DOHH2 (cell line): ENCODE measurements around the gene TMEM217.

ENCODE experiments used
- H3F3A ChIP-seq: fragments of 200-600 bp; sonication (generic), shearing (Covaris generic); 2 replicates; pipeline ENCODE4 v1.6.0; 2016; ENCODE audit warnings: antibody characterized with exemption, mild to moderate bottlenecking; ENCODE audit not compliant: control insufficient read depth, insufficient read depth
- H3K27ac ChIP-seq: fragments of 200-600 bp; sonication (generic); 2 replicates; pipeline ENCODE4 v1.5.1; 2014; ENCODE audit warnings: low read depth, mild to moderate bottlenecking, low read length, moderate library complexity
- H3K27me3 ChIP-seq: fragments of 200-600 bp; sonication (generic); 2 replicates; pipeline ENCODE4 v1.6.1; 2014; ENCODE audit warnings: mild to moderate bottlenecking, low read length, mixed read lengths; ENCODE audit not compliant: control insufficient read depth
- H3K36me3 ChIP-seq: fragments of 200-600 bp; sonication (generic); 2 replicates; pipeline ENCODE4 v1.6.1; 2014; ENCODE audit warnings: mild to moderate bottlenecking, low read length, moderate library complexity, mixed read lengths; ENCODE audit not compliant: control insufficient read depth
- H3K4me1 ChIP-seq: fragments of 200-600 bp; sonication (generic); 2 replicates; pipeline ENCODE4 v1.6.1; 2014; ENCODE audit warnings: mild to moderate bottlenecking, low read length, mixed read lengths; ENCODE audit not compliant: control insufficient read depth
- H3K4me2 ChIP-seq: fragments of 200-600 bp; sonication (generic); 2 replicates; pipeline ENCODE4 v1.6.0; 2014; ENCODE audit warnings: mild to moderate bottlenecking, low read length, moderate library complexity
- H3K4me3 ChIP-seq: fragments of 200-600 bp; sonication (generic); 2 replicates; pipeline ENCODE4 v1.5.1; 2014; ENCODE audit warnings: mild to moderate bottlenecking, low read length, mixed read lengths
- H3K79me2 ChIP-seq: fragments of 200-600 bp; sonication (generic); 2 replicates; pipeline ENCODE4 v1.6.1; 2014; ENCODE audit warnings: mild to moderate bottlenecking, low read length, mixed read lengths; ENCODE audit not compliant: control insufficient read depth
- H3K9me2 ChIP-seq: fragments of 200-600 bp; sonication (generic); replicated peaks from 2 replicates; pipeline ENCODE4 v1.6.1; 2014; ENCODE audit warnings: mild to moderate bottlenecking, low read length, mixed read lengths; ENCODE audit not compliant: control insufficient read depth
- H3K9me3 ChIP-seq: fragments of 200-600 bp; sonication (generic); 2 replicates; pipeline ENCODE4 v1.6.1; 2014; ENCODE audit warnings: antibody characterized with exemption, low read length, mixed read lengths; ENCODE audit not compliant: control insufficient read depth, insufficient read depth
- H4K20me1 ChIP-seq: fragments of 200-600 bp; sonication (generic); 2 replicates; pipeline ENCODE4 v1.6.0; 2014; ENCODE audit warnings: low read depth, mild to moderate bottlenecking, antibody characterized with exemption, low read length, moderate library complexity; ENCODE audit not compliant: control insufficient read depth, insufficient read depth
- EZH2phosphoT487 ChIP-seq: fragments of 200-600 bp; sonication (generic); IDR thresholded peaks from 2 replicates; pipeline ENCODE4 v1.6.1; 2017; ENCODE audit warnings: borderline replicate concordance, mild to moderate bottlenecking, antibody characterized with exemption, low read length, moderate library complexity, mixed read lengths
- TF ChIP-seq, protein P1 (sequence below): fragments of 200-600 bp; sonication (generic); IDR thresholded peaks from one replicate; pipeline ENCODE4 v1.5.1; 2014; ENCODE audit warnings: antibody characterized with exemption, mild to moderate bottlenecking, low read depth, low read length; ENCODE audit not compliant: poor library complexity, severe bottlenecking

Gene TMEM217

DNA sequence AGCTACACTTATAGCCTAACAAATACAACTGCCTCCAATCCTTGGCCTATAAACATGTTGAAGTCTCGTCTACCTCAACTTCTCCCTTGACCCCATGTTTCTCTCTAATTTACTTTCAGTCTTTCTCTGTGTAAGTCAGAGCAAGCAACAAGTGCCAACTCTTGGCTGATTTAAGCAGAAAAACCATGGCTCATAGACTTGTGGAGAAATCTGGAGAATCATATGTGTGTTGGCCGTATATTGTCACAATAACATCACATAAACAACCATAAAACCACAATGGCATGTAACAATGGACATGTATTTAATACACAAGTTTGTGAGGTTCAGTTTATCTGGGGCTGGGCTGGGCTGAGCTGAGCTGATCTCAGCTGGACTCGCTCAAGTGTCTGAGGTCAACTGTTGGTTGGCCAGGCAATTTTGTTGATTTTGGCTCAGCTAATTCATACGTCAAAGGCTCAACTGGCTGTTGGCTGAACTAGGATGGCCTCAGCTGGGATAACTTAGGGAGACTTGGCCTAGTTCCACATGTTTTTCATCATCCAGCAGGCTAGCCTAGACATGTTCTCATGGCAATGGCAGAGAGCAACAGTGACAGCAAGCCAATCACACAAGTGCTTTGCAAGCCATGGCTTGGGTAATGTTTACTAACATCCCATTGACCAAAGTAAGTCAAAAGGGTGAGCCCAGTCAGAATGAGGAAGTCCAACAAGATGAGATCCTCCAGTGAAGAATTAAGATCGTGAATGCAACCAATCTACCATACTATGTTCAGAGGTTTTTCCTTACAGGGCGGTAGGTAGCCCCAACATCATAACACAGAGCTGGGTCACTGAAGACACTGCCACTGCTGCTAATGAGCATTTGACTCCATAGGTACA, 13.3 kb downstream of the TMEM217 start:
- Histone ChIP-seq H3K4me2 (no peak overlapping the region), H3K27ac (no peak overlapping the region), H3K9me3 (no peaks in the 10 kb centered on the region), H3F3A (peaks cover 3% of the 10 kb centered on the region; the same call in 1 of the 2 replicates), H4K20me1 (no peaks in the 10 kb centered on the region), H3K27me3 (peaks cover 10% of the 10 kb centered on the region; the same call in 1 of the 2 replicates), H3K36me3 (no peaks in the 10 kb centered on the region), H3K9me2 (no peaks in the 10 kb centered on the region), H3K4me3 (no peak overlapping the region), H3K4me1 (peaks cover 9% of the 10 kb centered on the region), H3K79me2 (no peaks in the 10 kb centered on the region)
- TF ChIP-seq, protein P1, sequence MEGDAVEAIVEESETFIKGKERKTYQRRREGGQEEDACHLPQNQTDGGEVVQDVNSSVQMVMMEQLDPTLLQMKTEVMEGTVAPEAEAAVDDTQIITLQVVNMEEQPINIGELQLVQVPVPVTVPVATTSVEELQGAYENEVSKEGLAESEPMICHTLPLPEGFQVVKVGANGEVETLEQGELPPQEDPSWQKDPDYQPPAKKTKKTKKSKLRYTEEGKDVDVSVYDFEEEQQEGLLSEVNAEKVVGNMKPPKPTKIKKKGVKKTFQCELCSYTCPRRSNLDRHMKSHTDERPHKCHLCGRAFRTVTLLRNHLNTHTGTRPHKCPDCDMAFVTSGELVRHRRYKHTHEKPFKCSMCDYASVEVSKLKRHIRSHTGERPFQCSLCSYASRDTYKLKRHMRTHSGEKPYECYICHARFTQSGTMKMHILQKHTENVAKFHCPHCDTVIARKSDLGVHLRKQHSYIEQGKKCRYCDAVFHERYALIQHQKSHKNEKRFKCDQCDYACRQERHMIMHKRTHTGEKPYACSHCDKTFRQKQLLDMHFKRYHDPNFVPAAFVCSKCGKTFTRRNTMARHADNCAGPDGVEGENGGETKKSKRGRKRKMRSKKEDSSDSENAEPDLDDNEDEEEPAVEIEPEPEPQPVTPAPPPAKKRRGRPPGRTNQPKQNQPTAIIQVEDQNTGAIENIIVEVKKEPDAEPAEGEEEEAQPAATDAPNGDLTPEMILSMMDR = no peak
- TF ChIP-seq EZH2phosphoT487 = no peak

DNA sequence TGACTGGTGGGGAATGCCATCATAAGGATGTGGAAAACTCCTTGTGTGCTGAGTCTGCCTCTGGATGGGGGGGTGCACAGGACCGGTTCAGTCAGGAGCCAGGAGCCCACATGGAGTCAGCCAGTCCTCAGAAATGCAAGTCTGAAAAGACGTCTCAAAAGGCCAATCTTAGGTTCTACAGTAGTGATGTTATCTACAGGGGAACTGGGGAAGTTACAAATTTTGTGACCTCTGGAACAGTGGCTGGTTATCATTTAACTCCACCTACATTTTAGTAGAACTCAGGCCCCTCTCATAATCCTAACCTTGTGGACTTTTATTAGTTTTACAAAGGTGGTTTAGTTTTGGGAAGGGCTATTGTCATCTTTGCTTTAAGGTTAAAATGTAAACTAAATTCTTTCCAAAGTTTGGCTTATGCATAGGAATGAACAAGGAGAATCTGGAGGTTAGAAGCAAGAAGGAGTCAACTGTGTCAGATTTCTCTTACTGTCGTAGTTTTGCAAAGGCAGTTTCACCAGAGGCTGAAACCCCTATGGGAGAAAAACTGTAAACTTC, 14.1 kb downstream of the TMEM217 start:
- Histone ChIP-seq H3K4me2 (no peak overlapping the region), H3K9me3 (no peaks in the 10 kb centered on the region), H4K20me1 (no peaks in the 10 kb centered on the region), H3K4me3 (no peak overlapping the region), H3K27me3 (peaks cover 10% of the 10 kb centered on the region; the same call in 1 of the 2 replicates), H3K79me2 (no peaks in the 10 kb centered on the region), H3F3A (peaks cover 3% of the 10 kb centered on the region; the same call in 1 of the 2 replicates), H3K36me3 (no peaks in the 10 kb centered on the region), H3K27ac (no peak overlapping the region), H3K9me2 (no peaks in the 10 kb centered on the region), H3K4me1 (peaks cover 11% of the 10 kb centered on the region)
- no peak for TF ChIP-seq EZH2phosphoT487
- TF ChIP-seq, protein P1 = no peak

DNA sequence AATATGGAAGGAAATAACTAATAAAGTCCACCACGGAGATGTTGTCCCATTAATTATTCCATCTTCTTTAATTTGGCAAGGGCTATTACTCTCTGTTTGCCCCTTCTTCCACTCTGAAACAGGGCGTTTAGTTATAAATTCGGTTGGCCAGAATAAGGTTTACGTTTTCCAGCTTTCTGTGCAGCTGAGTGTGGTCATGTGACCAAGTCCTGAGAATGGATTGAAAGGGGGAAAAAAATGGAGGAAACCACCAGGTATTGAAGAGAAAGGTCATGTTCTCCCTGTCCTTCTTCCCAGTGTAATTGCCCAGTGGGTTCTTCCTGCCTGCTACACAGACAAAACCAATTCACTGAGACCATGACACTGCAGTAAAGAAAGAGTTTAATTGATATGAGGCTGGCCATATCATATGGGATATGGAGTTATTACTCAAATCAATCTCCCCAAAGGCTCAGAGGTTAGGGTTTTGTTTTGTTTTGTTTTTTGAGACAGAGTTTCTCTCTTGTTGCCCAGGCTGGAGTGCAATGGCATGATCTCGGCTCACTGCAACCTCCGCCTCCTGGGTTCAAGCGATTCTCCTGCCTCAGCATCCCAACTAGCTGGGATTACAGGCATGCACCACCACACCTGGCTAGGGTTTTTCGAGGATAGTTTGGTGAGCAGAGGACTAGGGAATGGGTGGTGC, 14.7 kb downstream of the TMEM217 start:
- no peaks in the 10 kb centered on the region for H3K36me3 ChIP-seq
- H3K27me3 ChIP-seq = peaks cover 4% of the 10 kb centered on the region; the same call in 1 of the 2 replicates
- no peaks in the 10 kb centered on the region for H3K9me2 ChIP-seq
- no peak overlapping the region for H3K4me2 ChIP-seq
- no peaks in the 10 kb centered on the region for H3K9me3 ChIP-seq
- H3K4me3 ChIP-seq = no peak overlapping the region
- H4K20me1 ChIP-seq = no peaks in the 10 kb centered on the region
- H3K27ac ChIP-seq = no peak overlapping the region
- H3K4me1 ChIP-seq = peaks cover 11% of the 10 kb centered on the region
- peaks cover 3% of the 10 kb centered on the region; the same call in 1 of the 2 replicates for H3F3A ChIP-seq
- no peaks in the 10 kb centered on the region for H3K79me2 ChIP-seq
- TF ChIP-seq, protein P1 = no peak
- TF ChIP-seq EZH2phosphoT487 = no peak
